HG03175 (cell line): ENCODE data around the gene ZNF775.

Experiments
- ATAC-seq: cut with Tn5 transposase; IDR thresholded peaks from one replicate; pipeline ENCODE4 v1.9.1; 2021; ENCODE audit warnings: mild to moderate bottlenecking, moderate library complexity; ENCODE audit not compliant: unreplicated experiment

Gene ZNF775

GRCh38 chr7:150410131-150410530, 31.0 kb downstream of the ZNF775 start:
- ATAC-seq, result no peak

- no peak for ATAC-seq
Measured at GRCh38 chr7:150410680-150411346, 31.7 kb downstream of the ZNF775 start.

- ATAC-seq, result no peak
Measured at GRCh38 chr7:150411606-150412005, 32.5 kb downstream of the ZNF775 start.

- ATAC-seq, result no peak
Measured at GRCh38 chr7:150412016-150412415, 32.9 kb downstream of the ZNF775 start.

GRCh38 chr7:150412518-150413488, 33.7 kb downstream of the ZNF775 start:
- no peak for ATAC-seq

GRCh38 chr7:150413640-150414081, 34.5 kb downstream of the ZNF775 start:
- ATAC-seq, result no peak

- no peak for ATAC-seq
Measured at GRCh38 chr7:150415161-150416153, 36.3 kb downstream of the ZNF775 start.

- no peak for ATAC-seq
Measured at GRCh38 chr7:150417239-150417638, 38.1 kb downstream of the ZNF775 start.

- no peak for ATAC-seq
Measured at GRCh38 chr7:150417863-150418262, 38.7 kb downstream of the ZNF775 start.

GRCh38 chr7:150420242-150420641, 41.1 kb downstream of the ZNF775 start:
- ATAC-seq, result no peak

GRCh38 chr7:150420987-150421674, 42.0 kb downstream of the ZNF775 start:
- peak; percentile 96 for ATAC-seq

GRCh38 chr7:150421831-150422230, 42.7 kb downstream of the ZNF775 start:
- ATAC-seq, result no peak

GRCh38 chr7:150425670-150426069, 46.5 kb downstream of the ZNF775 start:
- ATAC-seq, result no peak

- peak; percentile 52 for ATAC-seq
Measured at GRCh38 chr7:150428671-150429451, 49.7 kb downstream of the ZNF775 start.

GRCh38 chr7:150429699-150430098, 50.6 kb downstream of the ZNF775 start:
- no peak for ATAC-seq

GRCh38 chr7:150430465-150431085, 51.4 kb downstream of the ZNF775 start:
- no peak for ATAC-seq

GRCh38 chr7:150431839-150432658, 52.9 kb downstream of the ZNF775 start:
- ATAC-seq, result no peak
